SU-DHL-6 (cell line): ENCODE results near the gene NEU2.

Experiments used
- H2AFZ ChIP-seq: fragments of 200-600 bp; sonication (generic); 2 replicates; pipeline ENCODE4 v1.6.1; 2014; ENCODE audit warnings: low read depth, mild to moderate bottlenecking, moderate library complexity, mixed read lengths, antibody characterized with exemption, low read length; ENCODE audit not compliant: severe bottlenecking
- H3F3A ChIP-seq: fragments of 200-600 bp; shearing (Covaris generic); 2 replicates; pipeline ENCODE4 v1.6.0; 2016; ENCODE audit warnings: antibody characterized with exemption, mild to moderate bottlenecking; ENCODE audit not compliant: insufficient read depth
- H3K27ac ChIP-seq: fragments of 200-600 bp; sonication (generic); 2 replicates; pipeline ENCODE4 v1.5.1; 2016; ENCODE audit warnings: low read depth, mild to moderate bottlenecking, low read length, moderate library complexity, mixed read lengths
- H3K27me3 ChIP-seq: fragments of 200-600 bp; sonication (generic), shearing (Covaris generic); 2 replicates; pipeline ENCODE4 v1.6.0; 2014; ENCODE audit warnings: mild to moderate bottlenecking, low read length
- H3K36me3 ChIP-seq: fragments of 200-600 bp; sonication (generic); 2 replicates; pipeline ENCODE4 v1.6.1; 2014; ENCODE audit warnings: mild to moderate bottlenecking, low read length, mixed read lengths
- H3K4me2 ChIP-seq: fragments of 300-600, 200-600 bp; shearing (Covaris generic), sonication (generic); 2 replicates; pipeline ENCODE4 v1.6.0; 2014; ENCODE audit warnings: low read length, low read depth, mild to moderate bottlenecking; ENCODE audit not compliant: poor library complexity, severe bottlenecking
- H3K4me3 ChIP-seq: fragments of 200-600 bp; sonication (generic); 2 replicates; pipeline ENCODE4 v1.5.1; 2014; ENCODE audit warnings: antibody characterized with exemption, low read length, mild to moderate bottlenecking, mixed read lengths; ENCODE audit not compliant: insufficient read depth, poor library complexity, severe bottlenecking
- H3K79me2 ChIP-seq: fragments of 200-600 bp; sonication (generic); 2 replicates; pipeline ENCODE4 v1.6.1; 2014; ENCODE audit warnings: mild to moderate bottlenecking, low read length, moderate library complexity; ENCODE audit not compliant: insufficient read depth
- H3K9ac ChIP-seq: fragments of 200-600 bp; sonication (generic); 2 replicates; pipeline ENCODE4 v1.7.0; 2014; ENCODE audit warnings: mild to moderate bottlenecking, low read length
- H3K9me2 ChIP-seq: fragments of 200-600 bp; sonication (generic); replicated peaks from 2 replicates; pipeline ENCODE4 v1.6.1; 2014; ENCODE audit warnings: low read length; ENCODE audit not compliant: insufficient read depth
- H3K9me3 ChIP-seq: fragments of 200-600 bp; sonication (generic); 2 replicates; pipeline ENCODE4 v1.6.1; 2014; ENCODE audit warnings: low read length, mixed read lengths; ENCODE audit not compliant: insufficient read depth
- H4K20me1 ChIP-seq: fragments of 200-600 bp; sonication (generic); 2 replicates; pipeline ENCODE4 v1.6.1; 2014; ENCODE audit warnings: low read depth, mild to moderate bottlenecking, antibody characterized with exemption, low read length, moderate library complexity, mixed read lengths
- EZH2phosphoT487 ChIP-seq: fragments of 200-600 bp; sonication (generic), shearing (Covaris generic); conservative IDR thresholded peaks from 2 replicates; pipeline ENCODE4 v1.6.1; 2018; ENCODE audit warnings: mild to moderate bottlenecking, antibody characterized with exemption, low read length, moderate library complexity, mixed read lengths
- TF ChIP-seq, protein P1 (sequence below): fragments of 200-600 bp; sonication (generic); IDR thresholded peaks from one replicate; pipeline ENCODE4 v1.5.1; 2017; ENCODE audit warnings: antibody characterized with exemption, mild to moderate bottlenecking, low read length, moderate library complexity; ENCODE audit not compliant: insufficient read depth, poor library complexity, severe bottlenecking

Gene NEU2

DNA sequence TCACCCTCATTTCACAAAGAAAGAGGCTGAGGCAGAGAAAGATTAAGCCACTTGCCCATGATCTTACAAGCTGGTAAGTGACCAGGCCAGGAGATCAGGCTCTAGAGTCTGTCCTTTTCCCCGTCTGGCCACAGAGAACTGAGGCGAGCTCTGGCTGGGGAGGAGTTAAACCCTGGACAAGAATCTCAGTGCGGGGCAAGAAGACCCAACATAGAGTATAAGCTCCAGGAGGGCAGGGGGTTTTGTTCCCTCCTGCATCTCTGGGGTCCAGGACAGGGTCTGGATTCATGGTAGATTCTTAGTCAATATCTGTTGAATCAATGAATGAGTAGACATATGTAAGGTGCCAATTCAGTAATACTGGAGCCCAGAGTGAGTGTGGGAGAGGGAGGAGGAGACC is 14.7 kb downstream of the NEU2 start:
- no peaks in the 10 kb centered on the region for H3K9me2 ChIP-seq
- no peaks in the 10 kb centered on the region for H3K36me3 ChIP-seq
- H3K27ac ChIP-seq = no peak overlapping the region
- no peak overlapping the region for H3K4me2 ChIP-seq
- no peaks in the 10 kb centered on the region for H3K27me3 ChIP-seq
- no peaks in the 10 kb centered on the region for H3K9me3 ChIP-seq
- no peaks in the 10 kb centered on the region for H4K20me1 ChIP-seq
- H3K4me3 ChIP-seq = no peak overlapping the region
- H3K9ac ChIP-seq = no peak overlapping the region
- H3K79me2 ChIP-seq = no peaks in the 10 kb centered on the region
- no peak overlapping the region for H2AFZ ChIP-seq
- no peaks in the 10 kb centered on the region for H3F3A ChIP-seq
- no peak for TF ChIP-seq EZH2phosphoT487
- TF ChIP-seq, protein P1, sequence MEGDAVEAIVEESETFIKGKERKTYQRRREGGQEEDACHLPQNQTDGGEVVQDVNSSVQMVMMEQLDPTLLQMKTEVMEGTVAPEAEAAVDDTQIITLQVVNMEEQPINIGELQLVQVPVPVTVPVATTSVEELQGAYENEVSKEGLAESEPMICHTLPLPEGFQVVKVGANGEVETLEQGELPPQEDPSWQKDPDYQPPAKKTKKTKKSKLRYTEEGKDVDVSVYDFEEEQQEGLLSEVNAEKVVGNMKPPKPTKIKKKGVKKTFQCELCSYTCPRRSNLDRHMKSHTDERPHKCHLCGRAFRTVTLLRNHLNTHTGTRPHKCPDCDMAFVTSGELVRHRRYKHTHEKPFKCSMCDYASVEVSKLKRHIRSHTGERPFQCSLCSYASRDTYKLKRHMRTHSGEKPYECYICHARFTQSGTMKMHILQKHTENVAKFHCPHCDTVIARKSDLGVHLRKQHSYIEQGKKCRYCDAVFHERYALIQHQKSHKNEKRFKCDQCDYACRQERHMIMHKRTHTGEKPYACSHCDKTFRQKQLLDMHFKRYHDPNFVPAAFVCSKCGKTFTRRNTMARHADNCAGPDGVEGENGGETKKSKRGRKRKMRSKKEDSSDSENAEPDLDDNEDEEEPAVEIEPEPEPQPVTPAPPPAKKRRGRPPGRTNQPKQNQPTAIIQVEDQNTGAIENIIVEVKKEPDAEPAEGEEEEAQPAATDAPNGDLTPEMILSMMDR = no peak

GRCh38 chr2:233047667-233048066 is 15.2 kb downstream of the NEU2 start:
- Histone ChIP-seq H4K20me1 (no peaks in the 10 kb centered on the region), H3K9ac (no peak overlapping the region), H3K9me3 (no peaks in the 10 kb centered on the region), H3F3A (no peaks in the 10 kb centered on the region), H2AFZ (no peak overlapping the region), H3K27me3 (no peaks in the 10 kb centered on the region), H3K4me2 (no peak overlapping the region), H3K36me3 (no peaks in the 10 kb centered on the region), H3K79me2 (no peaks in the 10 kb centered on the region), H3K9me2 (no peaks in the 10 kb centered on the region), H3K4me3 (no peak overlapping the region), H3K27ac (no peak overlapping the region)
- no peak for TF ChIP-seq EZH2phosphoT487
- TF ChIP-seq, protein P1 = no peak

GRCh38 chr2:233048569-233049193 is 16.2 kb downstream of the NEU2 start:
- no peak overlapping the region for H3K9ac ChIP-seq
- no peaks in the 10 kb centered on the region for H3K9me2 ChIP-seq

More at GRCh38 chr2:233048569-233049193, 16.2 kb downstream of the NEU2 start:
- Histone ChIP-seq H3K9me3 (no peaks in the 10 kb centered on the region), H2AFZ (no peak overlapping the region), H3K4me3 (no peak overlapping the region), H3K4me2 (no peak overlapping the region), H3K27ac (no peak overlapping the region), H3K27me3 (no peaks in the 10 kb centered on the region), H3K79me2 (no peaks in the 10 kb centered on the region), H3K36me3 (no peaks in the 10 kb centered on the region), H4K20me1 (no peaks in the 10 kb centered on the region), H3F3A (no peaks in the 10 kb centered on the region)
- no peak for TF ChIP-seq EZH2phosphoT487
- TF ChIP-seq, protein P1 = no peak
